Mammary epithelial cell (primary cell): ENCODE data around the gene DCAKD.

ENCODE experiments used
- CTCF ChIP-seq, 2 donors: IDR thresholded peaks in 1 of 2; conservative IDR thresholded peaks in 1 of 2; 2 replicates each; pipeline ENCODE4 v1.5.1; 2011 to 2012; ENCODE audit warnings: inconsistent platforms in 2 of 2, low read length in 2 of 2, mild to moderate bottlenecking in 2 of 2, control low read depth in 1 of 2, low read depth in 1 of 2; ENCODE audit not compliant: insufficient read depth in 1 of 2; ENCODE audit errors: extremely low read depth in 1 of 2
- EZH2 ChIP-seq: IDR thresholded peaks from 2 replicates; pipeline ENCODE4 v1.6.1; 2012; ENCODE audit warnings: low read length, inconsistent platforms, borderline replicate concordance

DNA sequence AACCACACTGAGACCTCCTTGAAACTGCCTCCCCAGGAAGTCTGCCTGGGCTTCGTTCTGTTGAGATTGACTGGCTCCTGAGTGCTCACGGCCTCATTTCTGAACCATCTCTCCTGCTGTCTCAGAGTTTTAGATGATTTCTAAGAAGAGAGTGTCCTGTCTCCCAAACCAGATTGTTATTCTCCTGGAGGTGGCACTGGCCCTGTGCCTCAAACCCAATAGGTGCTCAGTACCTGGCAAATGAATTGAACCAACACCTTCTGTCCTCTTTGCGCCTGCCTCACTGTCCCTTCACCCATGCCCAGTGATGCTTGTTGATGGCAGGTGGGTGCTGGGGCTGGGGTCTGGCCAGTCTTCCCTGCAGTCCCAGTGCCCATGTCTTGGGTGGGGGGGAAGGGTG lies 47.0 kb downstream of the DCAKD start:
- TF ChIP-seq CTCF (conservative IDR thresholded peaks at IDR 0.05 in 1 of 2, IDR thresholded peaks at IDR 0.05 in 1 of 2; ENCODE audit: extremely low read depth in 1 of 2, insufficient read depth in 1 of 2, low read depth in 1 of 2, low read length in 2 of 2) (no peak), EZH2 (no peak)
